Urinary bladder (tissue), 4 donors: ENCODE measurements around the gene IGSF11. TPM values are rescaled to one million over a fixed set of nuclear protein-coding genes. Genes with fewer than 3 reads are reported as not detected.
"Not testable (repeated sequence)": the region's sequence is repeated elsewhere in the genome, so short reads cannot be mapped to it uniquely, and the experiment has no call there.

ENCODE experiments used
- DNase-seq: peaks from one replicate; pipeline ENCODE4 v3.0.0-alpha.2; 2015; ENCODE audit errors: extremely low spot score
- H3K27ac ChIP-seq: one replicate; pipeline ENCODE4 v1.5.1; 2013; ENCODE audit warnings: low read depth, mild to moderate bottlenecking, moderate library complexity
- H3K36me3 ChIP-seq: one replicate; pipeline ENCODE4 v1.6.1; 2013; ENCODE audit warnings: mild to moderate bottlenecking, moderate library complexity; ENCODE audit not compliant: insufficient read depth
- H3K4me1 ChIP-seq: one replicate; pipeline ENCODE4 v1.6.1; 2013; ENCODE audit warnings: mild to moderate bottlenecking, moderate library complexity; ENCODE audit not compliant: insufficient read depth
- H3K4me3 ChIP-seq: one replicate; pipeline ENCODE4 v1.5.1; 2013; ENCODE audit warnings: low read depth, low read length
- WGBS: extraction: QIAGEN DNeasy Blood & Tissue Kit; methylation state at CpG from one replicate; pipeline ENCODE4 v1.1.7; 2013; 5-methylcytosine and 5-hydroxymethylcytosine counted together
- polyA plus RNA-seq: library from polyadenylated mRNA; stranded (reverse); fragments of 200-250 nt; gene quantifications from one replicate; pipeline ENCODE4 v1.2.3, GENCODE V29; 2013
- total RNA-seq: library from RNA; depleted of rRNA; stranded (reverse); fragments of >200 nt; gene quantifications from one replicate; pipeline ENCODE4 v1.2.3, GENCODE V29; 2014
- donor health status: healthy with polysubstance abuse.
- donor health status: healthy.

The IGSF11 gene
- total and polyA plus RNA-seq, 2 donors: 0.99 to 3.5 TPM

DNA sequence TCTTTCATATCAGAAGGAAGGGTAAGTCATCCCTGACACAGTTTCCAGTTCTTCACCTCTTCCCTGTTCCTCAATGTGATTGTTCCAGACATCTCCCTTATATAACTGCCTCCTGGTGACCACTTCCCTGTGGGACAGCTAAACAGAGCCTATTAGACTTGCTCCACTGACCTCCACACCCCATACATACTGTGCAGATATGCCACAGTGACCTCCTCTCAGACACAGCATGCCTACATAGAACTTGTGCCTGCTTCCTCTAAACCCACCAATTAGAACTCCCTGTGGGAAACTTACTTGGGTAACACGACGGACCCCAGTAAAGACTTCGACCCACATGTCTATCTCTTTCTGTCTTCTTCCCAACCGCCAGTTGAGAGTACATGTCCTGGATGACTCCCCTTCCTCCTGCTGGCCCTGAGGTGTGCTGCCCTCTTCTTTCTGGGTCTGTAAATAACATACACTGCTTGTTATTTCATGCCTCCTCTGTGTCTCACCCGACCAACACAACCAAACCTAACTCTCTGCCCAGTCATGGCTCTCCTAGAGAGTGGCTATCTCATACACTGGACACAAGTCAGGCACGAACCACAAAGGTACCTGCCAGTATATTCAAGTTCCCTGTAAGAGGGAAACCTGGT is 53.0 kb downstream of the IGSF11 start:
- H3K4me1 ChIP-seq: no peaks in the 10 kb centered on the region
- 85% methylated on average over 6 of the region's 6 CpGs for WGBS
- H3K27ac ChIP-seq: no peak overlapping the region
- no peak overlapping the region for H3K4me3 ChIP-seq
- H3K36me3 ChIP-seq: no peaks in the 10 kb centered on the region
- no peak for DNase-seq

DNA sequence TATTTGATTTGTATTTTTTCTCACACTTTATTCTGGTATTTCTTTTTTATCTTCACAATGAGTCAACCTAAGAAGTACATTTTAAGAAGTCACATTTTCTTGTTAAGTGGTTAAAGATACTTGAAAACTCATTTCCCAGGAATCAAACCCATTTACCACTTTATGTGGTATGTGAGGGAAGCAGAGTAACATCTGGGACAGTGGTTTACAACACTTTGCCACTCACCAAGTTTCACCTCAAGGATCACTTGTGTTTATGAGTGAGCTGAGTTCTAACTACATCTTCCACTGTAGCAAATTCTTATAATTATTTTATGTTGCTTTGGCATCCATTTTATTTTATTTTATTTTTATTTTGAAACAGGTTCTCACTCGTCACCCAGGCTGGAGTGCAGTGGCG is 53.8 kb downstream of the IGSF11 start:
- DNase-seq: no peak
- no peak overlapping the region for H3K27ac ChIP-seq
- H3K4me1 ChIP-seq: no peaks in the 10 kb centered on the region
- 94% methylated on average over 2 of the region's 2 CpGs for WGBS
- H3K36me3 ChIP-seq: no peaks in the 10 kb centered on the region
- H3K4me3 ChIP-seq: no peak overlapping the region

DNA sequence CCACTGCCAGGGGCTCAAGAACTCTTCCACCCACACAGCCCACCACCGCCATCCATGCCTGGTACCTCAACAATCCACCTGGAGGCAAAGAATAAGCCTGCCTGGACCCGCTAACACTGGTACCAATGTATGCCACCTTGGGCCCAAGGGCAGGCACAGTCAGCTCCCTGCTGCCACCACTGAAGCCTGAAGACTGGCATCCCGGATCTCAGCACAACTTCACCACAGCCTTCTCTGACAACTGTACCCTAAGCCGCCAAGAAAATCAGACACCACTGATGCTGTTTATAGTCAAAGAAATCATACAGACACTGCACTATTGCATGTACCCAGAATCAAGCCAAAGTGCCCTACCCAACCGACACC is 56.3 kb downstream of the IGSF11 start:
- H3K4me1 ChIP-seq: no peaks in the 10 kb centered on the region
- 94% methylated on average over 5 of the region's 5 CpGs for WGBS

DNA sequence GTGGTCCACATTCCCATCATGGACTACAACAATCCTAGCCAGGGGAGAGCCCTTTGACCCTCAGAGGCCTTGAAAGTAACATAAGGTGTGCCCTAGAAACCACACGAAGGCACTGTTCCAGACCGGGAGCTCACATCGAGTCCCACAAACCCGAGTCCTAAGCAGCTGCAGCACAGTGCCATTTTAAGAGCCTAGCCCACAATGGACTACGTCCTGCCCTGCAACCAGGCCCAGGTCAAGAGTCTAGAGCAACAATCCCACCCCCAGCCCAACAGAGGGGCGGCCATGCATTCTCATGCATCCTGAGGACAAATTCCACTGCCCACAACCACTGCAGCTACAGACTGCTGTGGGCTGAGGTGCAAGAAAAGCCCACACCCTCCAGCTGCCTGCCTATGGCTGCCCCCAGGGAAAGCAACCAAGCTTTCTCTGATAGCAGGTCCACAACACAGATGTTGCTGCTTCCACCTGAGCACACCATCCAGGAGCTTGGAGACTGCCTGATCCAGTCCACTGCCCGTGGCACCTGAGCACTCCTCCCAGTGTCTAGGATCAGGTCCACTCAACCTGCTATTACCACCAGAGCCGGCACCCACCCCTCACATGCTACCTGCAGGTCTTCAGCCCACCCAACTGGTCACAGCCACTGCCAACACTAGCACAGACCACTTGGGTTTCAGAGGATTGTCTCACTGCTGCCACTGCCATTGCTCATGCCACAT is 56.8 kb downstream of the IGSF11 start:
- WGBS: 90% methylated on average over 8 of the region's 8 CpGs
- Histone ChIP-seq H3K27ac (no peak overlapping the region), H3K4me1 (no peaks in the 10 kb centered on the region), H3K4me3 (no peak overlapping the region), H3K36me3 (no peaks in the 10 kb centered on the region)
- no peak for DNase-seq

More for the DNA sequence above, 56.3 kb downstream of the IGSF11 start:
- Histone ChIP-seq H3K36me3 (no peaks in the 10 kb centered on the region), H3K4me3 (no peak overlapping the region), H3K27ac (no peak overlapping the region)
- DNase-seq: no peak

DNA sequence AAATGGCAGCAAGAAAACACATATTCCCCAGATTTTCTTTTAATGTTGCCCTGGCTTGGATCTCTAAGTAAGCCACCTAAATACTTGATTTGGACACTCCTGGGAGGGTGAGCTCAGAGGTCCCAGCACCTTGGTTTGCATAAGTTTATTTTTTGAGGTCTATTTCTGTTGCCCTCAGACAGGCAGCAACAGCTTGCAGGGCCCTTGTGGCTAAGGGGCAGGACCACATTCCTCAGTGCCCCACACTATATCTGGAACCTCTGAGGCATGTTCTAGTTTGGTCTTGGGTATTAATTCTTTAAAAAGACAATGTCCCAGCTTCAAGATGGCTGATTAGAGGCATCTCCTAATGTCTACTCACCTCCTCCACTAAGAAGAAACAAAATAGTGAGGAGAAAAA is 57.5 kb downstream of the IGSF11 start:
- DNase-seq: no peak
- H3K36me3 ChIP-seq: no peaks in the 10 kb centered on the region
- H3K4me3 ChIP-seq: no peak overlapping the region
- H3K4me1 ChIP-seq: no peaks in the 10 kb centered on the region
- H3K27ac ChIP-seq: no peak overlapping the region

DNA sequence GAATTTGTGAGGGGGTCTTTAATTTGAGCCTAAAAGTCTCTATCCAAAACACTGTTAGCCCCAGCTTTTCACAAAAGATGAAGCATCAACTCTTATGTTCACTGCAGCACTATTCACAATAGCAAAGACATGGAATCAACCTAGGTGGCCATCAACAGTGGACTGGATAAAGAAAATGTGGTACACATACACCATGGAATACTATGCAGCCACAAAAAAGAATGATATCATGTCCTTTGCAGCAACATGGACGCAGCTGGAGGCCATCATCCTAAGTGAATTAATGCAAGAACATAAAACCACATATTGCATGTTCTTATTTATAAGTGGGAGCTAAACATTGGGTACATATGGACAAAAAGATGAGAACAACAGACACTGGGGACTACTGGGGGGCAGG is 59.2 kb downstream of the IGSF11 start:
- H3K36me3 ChIP-seq, H3K27ac ChIP-seq, H3K4me1 ChIP-seq, H3K4me3 ChIP-seq, DNase-seq: not testable (repeated sequence)
- 81% methylated on average over 1 of the region's 1 CpG for WGBS

DNA sequence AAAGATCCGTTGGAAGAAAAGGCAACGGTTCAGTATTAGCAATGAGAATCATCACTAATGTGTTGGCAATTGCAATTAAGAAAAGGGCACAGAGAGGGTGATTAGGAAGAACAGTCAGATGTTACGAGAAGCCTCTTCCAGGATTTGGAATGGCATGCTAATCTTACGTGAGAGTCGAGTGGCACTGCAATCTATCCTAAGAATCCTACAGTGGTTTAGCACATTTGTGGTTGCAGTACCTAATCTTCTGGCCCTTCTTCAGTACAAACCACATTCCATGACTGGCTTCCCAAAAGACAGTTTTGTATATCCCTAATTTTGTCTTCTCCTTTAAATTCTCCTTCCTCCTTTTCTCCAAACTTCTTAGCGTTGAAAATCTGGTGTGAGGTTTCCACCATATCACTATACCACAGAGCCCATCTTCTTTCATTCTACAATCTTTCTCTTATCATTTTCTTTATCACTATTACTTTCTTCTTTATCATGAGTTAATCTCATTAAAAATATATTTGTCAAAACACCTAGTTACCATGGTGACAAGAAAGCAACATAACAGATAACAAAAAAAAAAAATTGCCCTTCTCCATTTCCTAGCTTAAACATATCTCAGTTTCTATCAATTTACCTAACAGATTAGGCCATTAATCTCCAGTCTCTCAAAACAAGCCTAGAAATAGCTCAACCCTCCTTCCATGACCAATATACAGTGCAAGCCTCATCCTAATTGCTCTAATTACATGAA is 60.1 kb downstream of the IGSF11 start:
- H3K27ac ChIP-seq: no peak overlapping the region
- no peak for DNase-seq
- H3K4me3 ChIP-seq: no peak overlapping the region
- H3K4me1 ChIP-seq: no peaks in the 10 kb centered on the region
- 74% methylated on average over 6 of the region's 6 CpGs for WGBS
- no peaks in the 10 kb centered on the region for H3K36me3 ChIP-seq

DNA sequence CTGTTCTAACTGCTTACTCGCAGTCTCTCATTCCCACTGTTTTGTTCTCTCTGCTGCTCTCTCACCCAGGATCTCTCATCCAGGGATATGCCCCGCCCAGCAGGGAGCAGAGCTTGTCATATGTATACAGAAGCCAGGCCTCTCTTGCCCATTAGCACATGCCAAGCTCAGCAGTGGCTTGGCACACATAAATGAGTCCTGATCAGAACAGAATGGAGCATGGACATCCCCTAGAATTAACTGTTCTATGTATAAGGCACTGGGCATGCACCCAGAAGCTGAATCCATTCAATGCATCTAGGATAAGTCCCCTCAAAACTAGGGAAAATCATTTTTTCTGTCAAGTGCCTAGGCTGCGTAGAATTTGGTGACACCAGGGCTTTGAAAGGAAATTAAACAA is 61.6 kb downstream of the IGSF11 start:
- Histone ChIP-seq H3K4me3 (no peak overlapping the region), H3K27ac (no peak overlapping the region), H3K4me1 (no peaks in the 10 kb centered on the region), H3K36me3 (no peaks in the 10 kb centered on the region)
- WGBS: 85% methylated on average over 3 of the region's 3 CpGs
- no peak for DNase-seq

DNA sequence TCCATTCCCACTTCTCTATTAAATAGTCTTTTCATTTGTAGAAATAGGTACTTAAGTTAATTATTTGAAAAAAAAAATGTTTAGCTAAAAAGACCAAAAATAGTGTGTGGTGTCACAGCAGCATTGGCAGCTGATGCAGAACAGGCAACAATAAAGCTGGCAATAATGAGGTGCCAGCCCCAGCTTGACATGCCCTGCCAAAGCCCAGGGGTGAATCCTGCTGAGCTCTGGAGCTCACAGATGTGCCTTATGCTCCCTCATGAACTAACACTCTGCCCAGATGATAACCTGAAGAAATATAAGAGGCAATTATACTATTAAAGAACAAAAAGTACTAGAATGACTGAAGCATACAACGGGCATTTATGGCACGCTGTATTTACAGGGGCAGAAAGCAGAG is 63.8 kb downstream of the IGSF11 start:
- Histone ChIP-seq H3K4me1 (no peaks in the 10 kb centered on the region), H3K36me3 (no peaks in the 10 kb centered on the region), H3K4me3 (no peak overlapping the region), H3K27ac (no peak overlapping the region)
- 38% methylated on average over 2 of the region's 2 CpGs for WGBS
- no peak for DNase-seq

DNA sequence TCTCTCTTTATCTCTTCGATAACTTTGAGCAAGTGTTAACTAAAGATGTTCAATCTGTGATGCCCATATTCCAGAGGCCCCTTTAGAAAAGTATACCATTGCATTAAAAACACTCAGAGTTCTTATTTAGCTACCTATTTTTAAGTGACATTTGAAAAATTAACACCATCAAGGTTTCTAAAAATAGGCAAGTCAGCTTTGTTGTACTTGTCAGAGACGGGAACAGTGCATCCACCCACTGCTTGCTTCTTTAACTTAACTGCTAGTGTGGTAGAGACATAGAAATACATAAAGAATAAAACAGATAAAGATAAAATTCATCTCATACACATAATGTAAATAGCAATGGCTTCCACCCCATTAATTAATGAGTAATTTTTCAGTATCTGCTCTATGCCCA is 66.0 kb downstream of the IGSF11 start:
- 66% methylated on average over 2 of the region's 2 CpGs for WGBS
- no peak overlapping the region for H3K4me3 ChIP-seq
- H3K27ac ChIP-seq: no peak overlapping the region
- no peaks in the 10 kb centered on the region for H3K4me1 ChIP-seq
- H3K36me3 ChIP-seq: no peaks in the 10 kb centered on the region
- DNase-seq: no peak

DNA sequence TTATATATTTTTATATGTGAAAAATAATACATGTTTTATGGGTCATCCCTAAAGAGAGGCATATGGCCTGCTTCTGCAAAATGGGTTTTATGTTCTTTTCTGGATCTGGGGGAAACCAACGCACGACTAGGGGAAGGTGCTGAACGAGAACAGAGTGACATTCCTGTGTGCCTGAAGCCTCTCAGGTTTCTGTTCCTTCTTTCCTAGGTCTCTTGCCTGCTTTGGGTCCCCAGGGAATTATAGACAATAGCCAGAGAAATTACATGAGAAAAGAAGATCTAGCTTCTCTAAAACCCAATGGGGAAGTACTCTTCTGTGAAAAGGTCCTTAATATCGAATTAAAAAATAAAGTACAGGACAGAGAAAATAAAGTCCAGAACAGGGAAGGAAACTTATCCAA is 66.5 kb downstream of the IGSF11 start:
- Histone ChIP-seq H3K36me3 (no peaks in the 10 kb centered on the region), H3K4me3 (no peak overlapping the region), H3K4me1 (no peaks in the 10 kb centered on the region), H3K27ac (no peak overlapping the region)
- 62% methylated on average over 4 of the region's 4 CpGs for WGBS
- DNase-seq: no peak

DNA sequence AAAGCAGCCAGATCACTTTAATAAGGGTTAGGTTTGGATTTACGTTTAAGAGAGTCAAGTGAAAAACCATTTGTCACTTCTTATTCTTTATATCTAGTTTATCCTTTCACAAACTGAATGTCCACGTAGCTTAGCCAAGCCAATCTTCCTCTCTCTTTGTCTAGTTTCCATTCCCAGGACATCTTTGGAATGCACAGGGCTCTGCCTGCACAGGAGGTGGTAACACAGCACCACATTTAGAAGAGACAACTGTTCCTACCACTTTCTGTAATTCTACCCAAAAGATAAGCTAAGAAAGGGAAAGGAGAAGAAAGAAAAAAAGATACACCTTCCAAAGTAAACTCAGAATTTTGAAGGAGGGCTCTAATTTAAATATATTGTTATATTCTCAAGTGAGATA is 67.9 kb downstream of the IGSF11 start:
- WGBS: 39% methylated on average over 2 of the region's 2 CpGs
- Histone ChIP-seq H3K4me3 (no peak overlapping the region), H3K36me3 (no peaks in the 10 kb centered on the region), H3K27ac (no peak overlapping the region), H3K4me1 (no peaks in the 10 kb centered on the region)
- no peak for DNase-seq

DNA sequence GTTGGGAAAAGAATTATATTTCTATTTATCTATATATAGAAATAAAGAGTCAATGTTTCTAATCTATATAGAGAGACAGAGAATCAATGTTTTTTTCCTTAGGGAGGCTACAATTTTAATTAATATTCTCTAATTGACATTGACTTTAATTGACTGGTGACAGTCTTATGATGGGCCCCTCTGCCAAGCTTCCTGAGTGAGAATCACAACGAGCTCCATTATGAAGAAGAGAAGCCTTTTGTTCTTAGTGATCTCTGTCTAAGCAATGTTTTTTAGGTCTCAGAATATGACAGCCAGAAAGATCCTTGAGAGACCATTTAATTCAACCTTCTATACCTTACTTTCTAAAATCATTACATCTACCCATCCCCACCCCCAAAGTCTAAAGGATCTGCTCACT is 70.9 kb downstream of the IGSF11 start:
- Histone ChIP-seq H3K36me3 (no peaks in the 10 kb centered on the region), H3K4me3 (no peak overlapping the region), H3K27ac (no peak overlapping the region), H3K4me1 (no peaks in the 10 kb centered on the region)
- 76% methylated on average over 1 of the region's 1 CpG for WGBS
- DNase-seq: no peak

DNA sequence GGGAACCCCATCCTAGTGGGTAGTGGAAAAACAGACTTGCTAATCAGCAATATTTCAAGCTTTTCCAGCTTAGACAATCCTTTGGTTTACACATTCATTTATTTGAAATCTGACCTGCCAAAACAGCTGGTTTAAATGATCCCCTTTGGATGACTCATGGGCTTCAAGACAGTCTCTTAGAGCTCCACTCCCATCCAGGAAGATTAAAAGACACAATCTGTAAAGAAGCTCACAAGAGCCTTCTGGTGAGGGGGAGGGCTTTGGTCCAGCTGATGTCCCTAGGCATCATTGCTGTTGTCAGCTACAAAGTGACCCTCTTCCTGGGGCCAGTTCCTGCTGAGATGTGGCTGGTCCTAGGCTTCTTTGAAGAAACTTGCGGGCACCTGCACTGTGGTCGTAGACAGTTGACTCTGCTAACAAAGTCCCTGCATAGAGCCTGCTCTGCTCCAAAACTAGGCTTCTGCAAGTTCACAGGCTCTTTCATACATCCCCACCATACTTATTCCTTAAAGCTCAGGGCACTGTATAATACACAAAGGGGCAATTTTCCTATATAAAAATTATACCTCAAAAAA is 73.7 kb downstream of the IGSF11 start:
- no peak for DNase-seq
- Histone ChIP-seq H3K4me1 (no peaks in the 10 kb centered on the region), H3K27ac (no peak overlapping the region), H3K4me3 (no peak overlapping the region), H3K36me3 (no peaks in the 10 kb centered on the region)
- WGBS: 94% methylated on average over 2 of the region's 2 CpGs
